Gastroesophageal sphincter (tissue), 4 donors: ENCODE data around the gene KCNH3. TPM values are rescaled to one million over a fixed set of nuclear protein-coding genes. Genes with fewer than 3 reads are reported as not detected.
A peak's percentile ranks its signal among the peaks of the same experiment; 100 is the strongest.

ENCODE experiments used
- ATAC-seq: fragments of 150-250 bp; one replicate; pipeline ENCODE4 v1.9.1; 2016; ENCODE audit warnings: mild to moderate bottlenecking, moderate library complexity
- H3K27ac ChIP-seq, 4 donors: fragments of 200-600 bp; sonication (generic) in 3 of 4; 1 replicate in 3 of 4; 2 replicates in 1 of 4; pipeline ENCODE4 v1.5.1; 2016 to 2019
- H3K27me3 ChIP-seq: fragments of 200-600 bp; sonication (generic); one replicate; pipeline ENCODE4 v1.5.1; 2019
- H3K36me3 ChIP-seq, 2 donors: fragments of 200-600 bp; sonication (generic); one replicate each; pipeline ENCODE4 v1.5.1; 2019; ENCODE audit warnings: control low read depth in 1 of 2
- H3K4me1 ChIP-seq, 3 donors: fragments of 200-600 bp; sonication (generic); 1 replicate in 2 of 3; 2 replicates in 1 of 3; pipeline ENCODE4 v1.5.1; 2016 to 2019; ENCODE audit warnings: control low read depth in 2 of 3
- H3K4me3 ChIP-seq, 2 donors: fragments of 200-600 bp; sonication (generic); one replicate each; pipeline ENCODE4 v1.5.1; 2019; ENCODE audit warnings: mild to moderate bottlenecking in 1 of 2, moderate library complexity in 1 of 2
- H3K9me3 ChIP-seq, 3 donors: fragments of 200-600 bp; sonication (generic); one replicate each; pipeline ENCODE4 v1.5.1; 2017 to 2019; ENCODE audit warnings: control low read depth in 2 of 3
- EP300 ChIP-seq: sonication (generic); formaldehyde crosslinking; IDR thresholded peaks from one replicate; pipeline ENCODE4 v1.6.1; 2017; ENCODE audit warnings: antibody characterized with exemption, mild to moderate bottlenecking
- POLR2A ChIP-seq, 2 donors: fragments of 450-650 bp; IDR thresholded peaks; one replicate each; pipeline ENCODE4 v1.6.1; 2017; ENCODE audit warnings: antibody characterized with exemption in 2 of 2, mild to moderate bottlenecking in 2 of 2, moderate library complexity in 1 of 2
- POLR2AphosphoS5 ChIP-seq: sonication (generic); formaldehyde crosslinking; IDR thresholded peaks from one replicate; pipeline ENCODE4 v1.6.1; 2017; ENCODE audit warnings: antibody characterized with exemption
- WGBS, 2 donors: methylation state at CpG; one replicate each; pipeline ENCODE4 v1.1.5; 2018; ENCODE audit warnings: low coverage in 1 of 2; 5-methylcytosine and 5-hydroxymethylcytosine counted together
- total RNA-seq, 4 donors: library from RNA; depleted of rRNA; stranded (reverse); fragments of >200 nt; gene quantifications; one replicate each; pipeline ENCODE4 v1.1.0, GENCODE V29; 2016
- TF ChIP-seq, protein P1 (sequence below), 4 experiments: fragments of 200-600 bp in 2 of 4; fragments of 450-650 bp in 2 of 4; sonication (generic) in 1 of 4; IDR thresholded peaks; one replicate each; pipeline ENCODE4 v1.5.1; 2017 to 2019; ENCODE audit warnings: antibody characterized with exemption in 4 of 4, mild to moderate bottlenecking in 2 of 4, moderate library complexity in 2 of 4

Gene KCNH3, protein sequence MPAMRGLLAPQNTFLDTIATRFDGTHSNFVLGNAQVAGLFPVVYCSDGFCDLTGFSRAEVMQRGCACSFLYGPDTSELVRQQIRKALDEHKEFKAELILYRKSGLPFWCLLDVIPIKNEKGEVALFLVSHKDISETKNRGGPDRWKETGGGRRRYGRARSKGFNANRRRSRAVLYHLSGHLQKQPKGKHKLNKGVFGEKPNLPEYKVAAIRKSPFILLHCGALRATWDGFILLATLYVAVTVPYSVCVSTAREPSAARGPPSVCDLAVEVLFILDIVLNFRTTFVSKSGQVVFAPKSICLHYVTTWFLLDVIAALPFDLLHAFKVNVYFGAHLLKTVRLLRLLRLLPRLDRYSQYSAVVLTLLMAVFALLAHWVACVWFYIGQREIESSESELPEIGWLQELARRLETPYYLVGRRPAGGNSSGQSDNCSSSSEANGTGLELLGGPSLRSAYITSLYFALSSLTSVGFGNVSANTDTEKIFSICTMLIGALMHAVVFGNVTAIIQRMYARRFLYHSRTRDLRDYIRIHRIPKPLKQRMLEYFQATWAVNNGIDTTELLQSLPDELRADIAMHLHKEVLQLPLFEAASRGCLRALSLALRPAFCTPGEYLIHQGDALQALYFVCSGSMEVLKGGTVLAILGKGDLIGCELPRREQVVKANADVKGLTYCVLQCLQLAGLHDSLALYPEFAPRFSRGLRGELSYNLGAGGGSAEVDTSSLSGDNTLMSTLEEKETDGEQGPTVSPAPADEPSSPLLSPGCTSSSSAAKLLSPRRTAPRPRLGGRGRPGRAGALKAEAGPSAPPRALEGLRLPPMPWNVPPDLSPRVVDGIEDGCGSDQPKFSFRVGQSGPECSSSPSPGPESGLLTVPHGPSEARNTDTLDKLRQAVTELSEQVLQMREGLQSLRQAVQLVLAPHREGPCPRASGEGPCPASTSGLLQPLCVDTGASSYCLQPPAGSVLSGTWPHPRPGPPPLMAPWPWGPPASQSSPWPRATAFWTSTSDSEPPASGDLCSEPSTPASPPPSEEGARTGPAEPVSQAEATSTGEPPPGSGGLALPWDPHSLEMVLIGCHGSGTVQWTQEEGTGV
- under 1 TPM in 3 of 4 donors, not detected in 1; 0.13 to 0.69 (median 0.31) TPM for total RNA-seq

DNA sequence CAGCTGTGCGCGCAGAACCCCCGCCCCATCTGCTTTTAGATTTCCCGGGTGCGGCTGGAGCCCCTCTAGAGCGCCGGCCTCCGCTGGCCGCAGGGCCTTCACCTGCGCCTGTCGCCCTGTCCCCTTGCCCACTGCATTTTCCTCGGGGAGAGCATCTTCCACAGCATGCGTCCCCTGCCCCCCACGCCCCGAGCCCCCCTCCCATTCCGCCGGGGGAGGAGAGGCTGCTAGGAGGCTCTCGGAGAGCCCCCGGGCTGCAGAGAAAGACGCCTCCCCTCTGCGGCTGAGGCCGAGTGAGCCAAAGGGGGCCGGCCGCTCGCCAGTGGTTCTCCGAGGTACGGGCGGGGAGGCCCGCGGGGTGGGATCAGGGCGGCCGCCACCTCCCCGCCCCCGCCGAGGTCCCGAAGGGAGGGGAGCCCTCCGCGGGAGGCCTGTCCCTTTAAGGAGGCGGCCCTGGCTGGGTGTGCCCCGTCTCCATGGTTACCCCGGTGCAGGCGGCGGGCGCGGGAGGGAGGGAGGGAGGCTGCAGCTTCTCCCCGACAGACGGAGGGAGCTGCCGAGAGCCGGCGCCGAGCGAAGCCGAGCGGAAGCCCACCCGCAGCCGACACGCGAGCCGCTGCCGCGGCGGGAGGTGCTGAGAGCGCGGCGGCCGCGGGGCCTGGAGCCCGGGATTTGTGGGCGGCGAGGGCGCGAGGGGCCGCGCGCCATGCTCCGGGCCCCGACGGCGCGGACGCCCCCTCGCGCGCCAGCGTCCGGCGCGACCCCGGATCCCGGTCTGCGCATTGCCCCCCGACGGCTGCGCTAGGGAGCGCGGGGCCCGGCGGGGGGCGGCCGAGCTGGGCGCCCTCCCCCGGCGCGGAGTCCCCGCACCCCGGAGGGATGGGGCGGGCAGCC, at the start of gene KCNH3:
Gene KCNH3, plus strand, starts transcription at position 521 of the 894 bp plus-strand sequence. CDS start 387 bp downstream, outside the sequence.
- TF ChIP-seq POLR2AphosphoS5: no peak
- TF ChIP-seq, protein P1, sequence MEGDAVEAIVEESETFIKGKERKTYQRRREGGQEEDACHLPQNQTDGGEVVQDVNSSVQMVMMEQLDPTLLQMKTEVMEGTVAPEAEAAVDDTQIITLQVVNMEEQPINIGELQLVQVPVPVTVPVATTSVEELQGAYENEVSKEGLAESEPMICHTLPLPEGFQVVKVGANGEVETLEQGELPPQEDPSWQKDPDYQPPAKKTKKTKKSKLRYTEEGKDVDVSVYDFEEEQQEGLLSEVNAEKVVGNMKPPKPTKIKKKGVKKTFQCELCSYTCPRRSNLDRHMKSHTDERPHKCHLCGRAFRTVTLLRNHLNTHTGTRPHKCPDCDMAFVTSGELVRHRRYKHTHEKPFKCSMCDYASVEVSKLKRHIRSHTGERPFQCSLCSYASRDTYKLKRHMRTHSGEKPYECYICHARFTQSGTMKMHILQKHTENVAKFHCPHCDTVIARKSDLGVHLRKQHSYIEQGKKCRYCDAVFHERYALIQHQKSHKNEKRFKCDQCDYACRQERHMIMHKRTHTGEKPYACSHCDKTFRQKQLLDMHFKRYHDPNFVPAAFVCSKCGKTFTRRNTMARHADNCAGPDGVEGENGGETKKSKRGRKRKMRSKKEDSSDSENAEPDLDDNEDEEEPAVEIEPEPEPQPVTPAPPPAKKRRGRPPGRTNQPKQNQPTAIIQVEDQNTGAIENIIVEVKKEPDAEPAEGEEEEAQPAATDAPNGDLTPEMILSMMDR (IDR thresholded peaks at IDR 0.05): no peak
- TF ChIP-seq POLR2A (IDR thresholded peaks at IDR 0.05): no peak
- TF ChIP-seq EP300: no peak
- Histone ChIP-seq H3K9me3 (no peaks in the 10 kb centered on the region), H3K36me3 (no peaks in the 10 kb centered on the region), H3K4me3 (peak within 1 kb of the TSS; percentile 39 to 56), H3K4me1 (peaks cover 0 to 29% (median 12%) of the 10 kb centered on the region in 3 donors), H3K27me3 (peaks cover 66% of the 10 kb centered on the region), H3K27ac (no peak within 1 kb of the TSS)
- peak; percentile 80 for ATAC-seq
- no CpG with 5 or more reads among the region's 107 CpGs for WGBS, 2 donors

DNA sequence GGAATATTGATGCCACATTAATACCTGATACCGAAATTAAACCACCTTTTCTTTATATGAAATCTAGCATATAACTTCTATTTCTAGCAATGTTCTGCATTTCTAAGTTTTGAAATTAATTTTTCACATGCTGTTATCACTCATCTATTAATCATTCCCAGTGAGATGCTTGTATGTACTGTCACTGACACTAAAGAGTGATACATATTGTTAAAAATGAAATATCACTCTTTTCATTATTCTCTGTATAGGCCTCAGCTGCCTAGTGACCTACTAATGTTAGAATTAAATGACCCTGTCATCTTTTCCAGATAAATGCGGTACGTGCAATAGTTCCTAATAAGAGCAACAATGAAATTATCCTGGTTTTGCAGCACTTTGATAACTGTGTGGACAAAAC, 49.7 kb upstream of the KCNH3 start:
- no peaks in the 10 kb centered on the region for H3K27me3 ChIP-seq
- H3K4me3 ChIP-seq: no peak overlapping the region
- ATAC-seq: no peak
- H3K36me3 ChIP-seq: peaks cover 0 to 44% of the 10 kb centered on the region in 2 donors
- H3K27ac ChIP-seq: no peak overlapping the region
- no peaks in the 10 kb centered on the region for H3K9me3 ChIP-seq
- WGBS, 2 donors: 81 to 89% methylated on average over 3 of the region's 3 CpGs
- TF ChIP-seq, protein P1 (IDR thresholded peaks at IDR 0.05): no peak
- TF ChIP-seq POLR2AphosphoS5: no peak
- H3K4me1 ChIP-seq: no peaks in the 10 kb centered on the region

DNA sequence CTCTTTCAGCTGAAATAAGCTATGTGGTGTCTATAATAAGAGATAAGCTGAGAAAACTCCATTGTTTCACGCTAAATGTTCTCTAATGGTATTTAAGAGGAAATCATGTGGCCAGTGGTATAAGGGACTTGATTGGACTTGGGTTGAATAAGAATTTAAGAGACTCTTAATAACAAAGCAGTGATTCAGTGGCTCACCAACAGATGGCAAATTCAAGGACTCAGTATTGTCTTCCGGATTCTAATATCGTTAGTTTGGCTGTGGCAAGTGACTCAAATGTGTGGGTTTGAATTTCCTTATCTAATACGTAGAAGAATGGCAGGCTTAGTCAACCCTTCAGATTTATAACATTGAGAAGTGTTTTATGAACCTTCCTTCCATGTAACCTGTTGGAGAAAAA, 49.1 kb upstream of the KCNH3 start:
- peaks cover 0 to 47% of the 10 kb centered on the region in 2 donors for H3K36me3 ChIP-seq
- no peak for ATAC-seq
- no peaks in the 10 kb centered on the region for H3K27me3 ChIP-seq
- H3K4me3 ChIP-seq: no peak overlapping the region
- no peaks in the 10 kb centered on the region for H3K4me1 ChIP-seq
- no peaks in the 10 kb centered on the region for H3K9me3 ChIP-seq
- no peak overlapping the region for H3K27ac ChIP-seq
- no peak for TF ChIP-seq POLR2AphosphoS5
- 88 to 89% methylated on average over 4 of the region's 4 CpGs for WGBS, 2 donors

DNA sequence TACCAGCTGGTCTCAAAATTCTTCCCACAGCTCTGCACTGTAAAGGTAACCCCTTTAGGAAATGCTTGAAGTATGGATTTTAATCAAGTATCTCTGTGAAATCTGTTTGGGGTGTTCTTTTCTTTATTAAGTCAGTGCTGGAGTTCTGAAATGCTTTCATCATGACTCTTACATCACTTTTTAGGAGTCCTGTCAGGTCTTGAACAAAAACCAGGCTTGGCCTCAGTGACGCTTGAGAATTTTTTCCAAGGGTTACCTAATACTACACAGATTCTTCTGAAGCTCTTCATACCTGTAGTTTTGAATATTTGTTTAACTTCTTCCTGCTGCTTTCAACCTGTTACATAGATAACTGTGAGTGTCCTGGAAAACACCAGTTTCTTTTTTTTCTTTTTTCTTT, 47.0 kb upstream of the KCNH3 start:
- Histone ChIP-seq H3K36me3 (peaks cover 0 to 45% of the 10 kb centered on the region in 2 donors), H3K9me3 (no peaks in the 10 kb centered on the region), H3K27ac (no peak overlapping the region), H3K4me3 (no peak overlapping the region), H3K4me1 (no peaks in the 10 kb centered on the region), H3K27me3 (no peaks in the 10 kb centered on the region)
- no peak for ATAC-seq
- WGBS, 2 donors: 71 to 89% methylated on average over 1 of the region's 1 CpG
- TF ChIP-seq EP300 (no peak), POLR2AphosphoS5 (no peak), POLR2A (IDR thresholded peaks at IDR 0.05) (no peak)
- TF ChIP-seq, protein P1 (IDR thresholded peaks at IDR 0.05): no peak
